Stomach smooth muscle (tissue), 2 donors: ENCODE data around the gene TRAIP.
"Not testable (repeated sequence)": the region's sequence is repeated elsewhere in the genome, so short reads cannot be mapped to it uniquely, and the experiment has no call there.

ENCODE experiments used
- H3K27ac ChIP-seq: one replicate; pipeline ENCODE4 v1.7.0; 2013; ENCODE audit warnings: mild to moderate bottlenecking, low read length, inconsistent platforms
- H3K27me3 ChIP-seq, 2 donors: one replicate each; pipeline ENCODE4 v1.7.0; 2013; ENCODE audit warnings: low read length in 2 of 2; ENCODE audit not compliant: insufficient read depth in 2 of 2, control insufficient read depth in 1 of 2
- H3K36me3 ChIP-seq, 2 donors: one replicate each; pipeline ENCODE4 v1.7.0; 2013; ENCODE audit warnings: low read length in 2 of 2; ENCODE audit not compliant: control insufficient read depth in 2 of 2, insufficient read depth in 2 of 2
- H3K4me1 ChIP-seq: one replicate; pipeline ENCODE4 v1.7.0; 2013; ENCODE audit warnings: low read length; ENCODE audit not compliant: control insufficient read depth, insufficient read depth
- H3K4me3 ChIP-seq, 2 donors: one replicate each; pipeline ENCODE4 v1.7.0; 2013; ENCODE audit warnings: low read length in 2 of 2
- H3K9ac ChIP-seq, 2 donors: one replicate each; pipeline ENCODE4 v1.7.0; 2013; ENCODE audit warnings: low read length in 2 of 2, mild to moderate bottlenecking in 1 of 2
- H3K9me3 ChIP-seq, 2 donors: one replicate each; pipeline ENCODE4 v1.7.0; 2013; ENCODE audit warnings: low read length in 2 of 2; ENCODE audit not compliant: control insufficient read depth in 2 of 2
- donor health status: healthy.
- donor health status: Pancreatic carcinoma.

TRAIP gene

GRCh38 chr3:49787536-49787935 lies 68.8 kb downstream of the TRAIP start:
- Histone ChIP-seq H3K27me3 (no peaks in the 10 kb centered on the region), H3K9me3 (no peaks in the 10 kb centered on the region), H3K36me3 (no peaks in the 10 kb centered on the region), H3K9ac (no peak overlapping the region), H3K27ac (no peak overlapping the region), H3K4me3 (no peak overlapping the region), H3K4me1 (peaks cover 28% of the 10 kb centered on the region)

- Histone ChIP-seq H3K4me1 (peaks cover 28% of the 10 kb centered on the region), H3K9me3 (no peaks in the 10 kb centered on the region), H3K27me3 (no peaks in the 10 kb centered on the region), H3K9ac (peak overlapping the region; percentile 82 to 90), H3K4me3 (peak overlapping the region; percentile 51 to 76), H3K27ac (peak overlapping the region; percentile 87), H3K36me3 (no peaks in the 10 kb centered on the region)
Observed at GRCh38 chr3:49787182-49787464, 69.2 kb downstream of the TRAIP start.

- peak within 1 kb of the TSS; percentile 95 to 97 for H3K4me3 ChIP-seq
- H3K4me1 ChIP-seq: peaks cover 29% of the 10 kb centered on the region
- H3K27me3 ChIP-seq: no peaks in the 10 kb centered on the region
- H3K36me3 ChIP-seq: peaks cover under 1% of the 10 kb centered on the region in 2 donors
- no peaks in the 10 kb centered on the region for H3K9me3 ChIP-seq
- peak within 1 kb of the TSS; percentile 87 for H3K27ac ChIP-seq
- peak within 1 kb of the TSS; percentile 91 to 94 for H3K9ac ChIP-seq
Observed at GRCh38 chr3:49786357-49787181, 69.8 kb downstream of the TRAIP start, which contains the start of gene IP6K1. TSS of gene IP6K1 (minus strand) at chr3:49786542. CDS start at chr3:49748040, 38,502 bp downstream.

GRCh38 chr3:49785565-49786356 lies 70.6 kb downstream of the TRAIP start:
- H3K27me3 ChIP-seq: no peaks in the 10 kb centered on the region
- no peaks in the 10 kb centered on the region for H3K9me3 ChIP-seq
- peaks cover 33% of the 10 kb centered on the region for H3K4me1 ChIP-seq
- H3K27ac ChIP-seq: peak overlapping the region; percentile 87
- peaks cover 3 to 4% of the 10 kb centered on the region in 2 donors for H3K36me3 ChIP-seq
- peak overlapping the region; percentile 95 to 97 for H3K4me3 ChIP-seq
- H3K9ac ChIP-seq: peak overlapping the region; percentile 91 to 94

- H3K9ac ChIP-seq, H3K27ac ChIP-seq, H3K9me3 ChIP-seq, H3K4me3 ChIP-seq, H3K27me3 ChIP-seq, H3K36me3 ChIP-seq: not testable (repeated sequence)
- peaks cover 36% of the 10 kb centered on the region for H3K4me1 ChIP-seq
Observed at GRCh38 chr3:49782277-49782676, 74.1 kb downstream of the TRAIP start.

- Histone ChIP-seq H3K36me3 (peaks cover 3 to 4% of the 10 kb centered on the region in 2 donors), H3K27ac (no peak overlapping the region), H3K9me3 (no peaks in the 10 kb centered on the region), H3K4me1 (peaks cover 30% of the 10 kb centered on the region), H3K27me3 (no peaks in the 10 kb centered on the region), H3K9ac (no peak overlapping the region), H3K4me3 (no peak overlapping the region)
Observed at GRCh38 chr3:49781415-49782199, 74.8 kb downstream of the TRAIP start.

GRCh38 chr3:49780975-49781365 lies 75.4 kb downstream of the TRAIP start:
- H3K27me3 ChIP-seq, H3K36me3 ChIP-seq, H3K27ac ChIP-seq, H3K9me3 ChIP-seq, H3K9ac ChIP-seq, H3K4me3 ChIP-seq: not testable (repeated sequence)
- peaks cover 30% of the 10 kb centered on the region for H3K4me1 ChIP-seq

- Histone ChIP-seq H3K36me3 (peaks cover 3 to 4% of the 10 kb centered on the region in 2 donors), H3K27me3 (no peaks in the 10 kb centered on the region), H3K9ac (no peak overlapping the region), H3K9me3 (no peaks in the 10 kb centered on the region), H3K4me1 (peaks cover 28% of the 10 kb centered on the region), H3K4me3 (no peak overlapping the region), H3K27ac (no peak overlapping the region)
Observed at GRCh38 chr3:49780080-49780974, 76.0 kb downstream of the TRAIP start.

GRCh38 chr3:49779358-49780079 lies 76.8 kb downstream of the TRAIP start:
- Histone ChIP-seq H3K9me3 (no peaks in the 10 kb centered on the region), H3K9ac (no peak overlapping the region), H3K4me3 (no peak overlapping the region), H3K36me3 (peaks cover 3 to 4% of the 10 kb centered on the region in 2 donors), H3K27ac (no peak overlapping the region), H3K27me3 (no peaks in the 10 kb centered on the region), H3K4me1 (peaks cover 24% of the 10 kb centered on the region)
